Activated CD8-positive, alpha-beta memory T cell treated with anti-CD3 and anti-CD28 coated beads for 1 hour (primary cell): ENCODE results near the gene MACROD2.

Experiments used
- DNase-seq, 2 donors: peaks; one replicate each; pipeline ENCODE4 v3.0.0-alpha.2; 2020; ENCODE audit warnings: low read depth in 1 of 2; ENCODE audit errors: extremely low read depth in 1 of 2

The MACROD2 gene

GRCh38 chr20:14512839-14513238 lies 517.5 kb downstream of the MACROD2 start:
- no peak for DNase-seq

DNA sequence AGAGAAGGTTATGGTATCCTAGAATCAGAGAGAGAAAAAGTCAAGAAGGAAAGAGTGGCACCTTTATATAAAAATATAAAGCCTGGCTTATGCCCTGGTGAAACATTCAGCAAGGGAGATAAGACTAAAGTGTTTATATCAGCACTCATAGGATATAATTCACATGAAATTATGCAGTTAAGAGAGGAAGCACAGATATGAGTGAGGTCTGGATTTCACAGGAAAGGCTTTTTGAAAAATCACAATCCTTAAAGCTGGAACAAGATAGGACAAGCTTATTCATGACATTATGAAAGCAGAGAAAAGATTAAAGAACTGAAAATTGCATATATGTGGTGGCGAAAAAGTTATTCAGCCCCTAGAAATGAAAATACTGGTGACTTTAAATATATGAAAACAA lies 523.3 kb downstream of the MACROD2 start:
- no peak for DNase-seq

DNA sequence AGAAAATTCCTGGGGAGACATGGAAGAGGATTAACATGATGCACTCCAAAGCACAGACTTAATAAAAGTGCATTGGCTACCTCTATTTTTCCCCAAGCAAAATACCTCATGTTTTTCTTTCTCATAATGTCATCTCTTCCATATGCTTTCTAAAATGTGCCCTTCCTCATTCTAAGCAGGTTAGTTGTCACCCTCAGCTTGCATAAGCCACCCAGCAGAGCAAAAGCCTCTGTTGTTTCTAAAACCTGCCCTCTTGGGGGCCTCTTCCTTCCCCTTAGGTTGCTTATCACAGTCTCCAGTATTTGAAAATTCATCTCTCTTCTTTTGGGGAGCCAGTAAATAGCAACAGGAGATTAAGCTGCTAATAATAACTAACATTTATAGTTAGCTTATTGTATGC lies 525.7 kb downstream of the MACROD2 start:
- DNase-seq: no peak

GRCh38 chr20:14521436-14521835 lies 526.1 kb downstream of the MACROD2 start:
- no peak for DNase-seq

- DNase-seq: no peak
Measured at GRCh38 chr20:14522595-14522994, 527.3 kb downstream of the MACROD2 start.

DNA sequence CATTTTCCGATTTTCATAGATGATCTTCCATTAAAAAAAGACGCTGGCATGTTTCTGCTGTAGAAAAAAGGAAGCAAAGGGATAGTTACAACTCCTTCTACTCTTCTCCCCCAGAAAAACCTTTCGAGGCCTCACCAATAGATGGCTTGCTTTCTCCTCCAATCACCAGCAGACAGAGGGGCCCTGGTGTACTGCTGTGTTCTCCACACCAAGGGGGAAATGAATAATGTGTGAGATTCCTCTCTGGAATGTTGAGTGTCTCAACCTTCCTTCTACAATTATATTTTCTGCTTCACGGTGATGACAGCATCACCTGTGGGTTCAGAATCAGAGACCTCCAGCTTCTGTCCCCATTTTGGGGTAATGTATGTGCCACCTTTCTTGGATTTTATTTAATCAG lies 527.8 kb downstream of the MACROD2 start:
- DNase-seq: no peak

GRCh38 chr20:14525426-14525825 lies 530.1 kb downstream of the MACROD2 start:
- no peak for DNase-seq

- DNase-seq: no peak
Measured at GRCh38 chr20:14526891-14527290, 531.6 kb downstream of the MACROD2 start.

- DNase-seq: no peak
Measured at GRCh38 chr20:14531786-14532185, 536.5 kb downstream of the MACROD2 start.

- no peak for DNase-seq
Measured at GRCh38 chr20:14536738-14537137, 541.4 kb downstream of the MACROD2 start.

GRCh38 chr20:14538433-14538832 lies 543.1 kb downstream of the MACROD2 start:
- DNase-seq: no peak

DNA sequence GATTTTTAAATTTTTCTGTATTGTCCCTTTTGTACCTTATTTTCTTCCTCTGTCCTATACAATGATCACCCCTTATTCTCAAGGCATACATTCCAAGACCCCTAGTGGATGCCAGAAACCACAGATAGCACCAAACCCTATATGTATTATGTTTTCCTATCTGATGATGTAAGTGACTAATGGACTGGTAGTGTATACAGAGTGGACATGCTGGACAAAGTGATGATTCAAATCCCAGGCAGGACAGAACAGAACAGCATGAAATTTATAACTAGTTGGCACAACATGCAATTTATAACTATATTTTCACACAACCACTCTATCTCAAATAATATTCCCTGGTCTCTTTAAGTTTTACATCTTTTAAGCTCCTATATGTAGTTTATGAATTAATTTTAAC lies 547.7 kb downstream of the MACROD2 start:
- no peak for DNase-seq

- no peak for DNase-seq
Measured at GRCh38 chr20:14544688-14545087, 549.4 kb downstream of the MACROD2 start.

- DNase-seq: no peak
Measured at GRCh38 chr20:14550655-14551054, 555.3 kb downstream of the MACROD2 start.

DNA sequence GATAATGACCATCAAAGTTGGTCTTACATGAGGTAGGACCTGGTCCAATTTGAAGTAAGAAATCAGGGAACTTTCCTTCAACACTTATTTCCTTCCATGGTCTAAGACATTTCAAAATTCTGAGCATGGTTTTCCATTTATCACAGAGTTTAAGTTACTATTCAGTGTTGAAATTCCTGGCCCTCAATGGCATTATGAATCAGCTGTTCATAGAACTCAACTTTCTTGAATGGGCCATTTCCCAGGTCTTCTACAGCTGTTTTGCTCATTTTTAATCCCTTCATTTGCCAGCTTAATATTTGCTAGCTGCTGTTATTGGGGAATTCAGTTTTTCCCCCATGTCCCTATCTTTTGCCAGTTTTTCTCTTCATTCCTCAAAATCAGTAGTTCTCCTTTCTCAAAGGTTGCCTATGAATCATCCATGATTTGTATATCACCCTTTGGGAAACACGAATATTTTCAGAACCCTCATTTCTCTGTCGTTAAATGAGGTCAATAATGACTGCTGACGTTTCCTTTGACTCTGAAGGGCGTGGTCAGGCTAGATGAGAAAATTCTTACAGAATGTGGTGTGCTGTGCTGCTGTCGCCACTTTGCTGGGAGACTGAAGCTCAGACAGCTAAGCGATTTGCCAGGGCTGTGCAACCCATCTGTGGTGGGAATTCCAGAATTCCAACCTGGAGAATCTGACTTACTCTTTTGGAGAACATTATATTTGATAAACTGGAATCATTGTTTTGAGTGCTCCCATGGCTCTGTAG lies 558.6 kb downstream of the MACROD2 start:
- DNase-seq: no peak

DNA sequence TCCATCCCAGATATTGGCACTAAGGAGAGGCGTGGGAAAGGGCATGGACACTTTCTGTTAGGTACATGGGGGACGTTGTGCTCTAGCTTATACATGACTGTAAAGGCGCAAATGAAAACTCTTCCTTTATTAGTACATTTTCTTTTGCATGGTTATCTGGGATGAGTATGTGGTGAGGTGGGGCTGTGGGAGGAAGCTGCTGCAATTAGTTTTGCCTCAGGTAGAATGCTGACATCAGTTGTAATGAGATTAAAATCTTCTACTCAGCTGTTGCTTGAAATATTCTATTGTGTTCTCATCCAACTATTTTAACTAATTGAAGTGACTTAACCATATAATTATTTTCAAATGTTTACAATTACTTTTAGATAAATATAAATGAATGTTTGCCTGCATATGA lies 560.4 kb downstream of the MACROD2 start:
- DNase-seq: no peak

DNA sequence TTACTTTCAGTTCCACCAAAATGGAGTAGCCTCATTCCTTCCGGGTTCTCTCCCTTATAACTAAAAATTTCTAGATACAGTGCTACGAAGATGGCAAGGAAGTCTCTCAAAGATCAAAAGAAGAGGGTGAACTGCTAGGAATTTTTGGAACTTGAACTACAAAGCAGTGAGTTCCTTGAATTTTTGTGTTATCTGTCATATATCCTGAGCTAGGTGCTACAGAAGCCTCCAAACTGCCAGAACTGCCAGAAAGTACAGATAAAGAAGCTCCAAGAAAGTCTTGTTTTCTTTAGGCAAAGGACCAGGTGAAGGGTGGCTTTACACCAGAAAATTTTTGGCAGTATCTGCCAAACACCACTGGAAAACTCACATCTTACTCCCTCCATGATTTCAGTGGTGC lies 560.9 kb downstream of the MACROD2 start:
- no peak for DNase-seq

DNA sequence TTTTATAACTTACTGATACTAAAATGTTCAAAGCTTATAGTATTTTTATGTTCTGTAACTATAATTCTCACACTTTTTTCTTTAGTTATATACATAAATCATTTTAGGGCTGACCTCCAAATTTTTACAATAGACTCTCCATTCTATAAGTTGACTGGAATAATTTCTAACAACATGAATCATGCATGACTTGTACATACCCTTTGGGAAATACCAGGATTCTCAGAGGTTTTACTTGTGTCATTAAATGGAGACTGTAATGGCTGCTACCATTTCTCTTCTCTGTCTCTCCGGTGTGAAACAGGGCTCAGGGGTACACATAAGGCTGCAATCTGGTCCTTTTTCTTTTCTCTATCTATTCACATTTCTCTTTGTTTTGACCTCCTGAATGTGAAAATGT lies 564.3 kb downstream of the MACROD2 start:
- DNase-seq: no peak

GRCh38 chr20:14561741-14562221 lies 566.5 kb downstream of the MACROD2 start:
- DNase-seq: no peak

GRCh38 chr20:14562981-14563380 lies 567.7 kb downstream of the MACROD2 start:
- no peak for DNase-seq

- no peak for DNase-seq
Measured at GRCh38 chr20:14566505-14566904, 571.2 kb downstream of the MACROD2 start.

DNA sequence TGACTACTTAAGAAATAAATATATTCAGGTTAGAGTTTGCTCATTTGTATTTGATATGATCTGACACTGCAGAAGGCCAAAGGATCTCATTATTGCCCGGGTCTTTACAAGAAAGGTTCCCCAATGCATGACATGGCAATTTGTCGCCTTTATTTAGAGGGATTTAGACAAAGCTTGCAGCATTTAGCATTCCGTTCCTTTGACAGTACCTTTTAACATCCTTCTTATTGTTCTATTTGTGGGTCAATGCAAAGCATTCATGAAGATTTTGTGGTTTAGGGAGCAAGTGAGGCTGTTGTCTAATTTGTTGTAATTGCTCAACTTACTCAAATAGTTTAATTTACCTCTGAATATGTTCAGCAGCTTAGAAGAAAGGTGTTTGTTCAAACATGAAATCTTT lies 572.9 kb downstream of the MACROD2 start:
- DNase-seq: no peak

- DNase-seq: no peak
Measured at GRCh38 chr20:14568701-14569100, 573.4 kb downstream of the MACROD2 start.
